Activated CD4-positive, CD25-positive, alpha-beta regulatory T cell (primary cell): ENCODE data around the gene CHID1.

Source experiments
- DNase-seq, 4 experiments: peaks; one replicate each; lab custom pipeline; 2025; lab: John Stamatoyannopoulos, UW

Gene CHID1

GRCh38 chr11:910044-910588 lies 494 bp downstream of the CHID1 start:
- DNase-seq, result no peak

GRCh38 chr11:909406-909805 lies 1.2 kb downstream of the CHID1 start:
- DNase-seq, result no peak

- no peak for DNase-seq
Measured at GRCh38 chr11:908273-908672, 2.3 kb downstream of the CHID1 start.

DNA sequence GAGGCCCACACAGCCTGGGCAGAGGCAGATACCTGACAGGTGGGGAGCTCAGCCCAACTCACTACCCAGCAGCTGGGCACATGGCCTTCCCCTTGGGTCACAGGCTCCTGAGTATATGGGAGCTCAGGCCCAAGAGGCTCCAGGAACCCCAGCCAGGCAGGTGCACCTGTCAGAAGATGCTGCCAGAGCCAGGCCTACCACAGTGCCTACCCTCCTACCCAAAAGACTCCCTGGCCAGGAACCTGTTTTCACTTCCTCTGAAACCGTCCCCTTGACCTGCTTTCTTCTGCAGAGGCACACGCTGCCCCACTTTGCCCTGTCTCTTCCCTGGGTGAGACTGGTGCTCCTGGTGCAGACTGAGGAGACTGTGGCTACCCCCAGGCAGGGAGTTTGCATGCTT lies 2.9 kb downstream of the CHID1 start:
- no peak for DNase-seq

GRCh38 chr11:905952-906351 lies 4.7 kb downstream of the CHID1 start:
- no peak for DNase-seq

GRCh38 chr11:904380-904779 lies 6.2 kb downstream of the CHID1 start:
- no peak for DNase-seq

DNA sequence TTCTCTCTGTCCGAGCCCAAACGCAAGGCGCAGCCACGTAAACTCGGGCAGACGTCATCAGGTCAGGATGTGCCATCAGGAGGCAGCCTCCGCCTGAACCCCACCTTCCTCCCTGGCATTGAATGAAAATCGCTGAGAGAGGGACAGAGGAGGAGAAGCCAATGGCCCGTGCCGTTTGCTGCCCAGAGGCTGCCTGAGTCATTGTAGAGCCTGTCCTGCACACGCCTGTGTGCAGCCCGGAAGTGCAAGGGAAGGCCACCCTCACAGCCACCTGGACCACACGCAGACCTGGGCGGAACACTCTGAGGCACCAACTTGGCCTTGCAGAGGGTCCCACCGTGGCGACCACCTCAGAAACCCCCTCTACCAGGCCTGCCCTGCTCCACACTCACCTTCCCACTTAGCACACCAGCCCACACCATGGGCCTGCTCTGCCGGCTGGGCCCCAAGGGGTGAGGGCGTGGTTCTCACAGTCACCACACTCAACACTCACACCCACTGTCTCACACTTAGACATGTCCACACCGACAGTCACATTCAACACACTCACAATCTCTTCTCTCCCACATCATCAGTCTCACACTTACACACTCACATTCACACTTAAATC lies 9.1 kb downstream of the CHID1 start:
- DNase-seq, result no peak

DNA sequence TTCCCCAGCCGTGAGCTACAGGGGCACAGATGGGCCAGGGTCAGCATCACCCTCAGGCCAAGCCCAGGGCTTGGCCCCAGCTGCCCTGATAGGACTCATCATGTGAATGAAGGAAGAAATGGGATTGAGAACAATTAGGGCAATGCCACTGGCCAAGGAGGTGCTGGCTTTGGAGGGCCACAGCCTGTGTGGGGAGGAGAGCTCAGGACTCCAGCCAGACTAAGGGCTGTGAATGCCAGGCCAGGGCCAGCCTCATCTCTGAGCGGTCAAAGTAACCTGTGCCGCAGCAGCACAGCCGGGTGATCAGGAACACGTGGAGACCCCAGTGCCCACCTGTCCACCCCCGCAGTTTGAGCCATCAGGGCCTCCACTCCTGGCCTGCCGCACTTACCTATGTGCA lies 10.1 kb downstream of the CHID1 start:
- no peak for DNase-seq

- no peak for DNase-seq
Measured at GRCh38 chr11:899724-900123, 10.9 kb downstream of the CHID1 start.

DNA sequence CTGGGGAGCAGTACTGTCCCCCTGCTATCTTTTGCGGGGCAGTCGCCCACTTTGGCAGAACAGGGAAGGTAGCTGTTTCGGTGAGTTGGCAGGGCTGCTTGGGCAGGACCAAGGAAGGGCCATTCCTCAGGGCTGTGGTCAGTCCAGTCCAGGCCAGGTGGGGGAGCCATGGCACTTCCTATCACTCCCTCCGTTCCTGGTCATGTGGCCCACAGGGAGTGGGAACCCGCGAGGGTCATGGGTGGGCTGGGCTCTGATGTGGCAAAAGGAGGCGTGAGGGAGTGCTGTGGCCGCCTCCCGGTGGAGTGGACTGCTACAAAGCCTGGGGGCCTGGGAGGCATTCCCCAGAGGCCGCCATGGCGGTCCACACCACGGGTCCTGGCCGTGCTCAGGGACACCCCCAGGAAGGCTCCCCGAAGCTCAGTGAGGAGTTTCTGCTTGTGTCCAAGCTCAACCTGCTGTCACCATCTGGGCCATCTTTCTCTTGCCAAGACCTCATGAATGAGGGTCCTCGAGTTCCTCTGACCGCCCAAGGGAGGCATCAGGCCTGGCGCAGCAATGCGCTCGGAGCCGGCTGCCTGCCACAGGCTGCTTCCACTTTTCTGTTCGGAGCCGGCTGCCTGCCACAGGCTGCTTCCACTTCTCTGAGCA lies 11.9 kb downstream of the CHID1 start:
- DNase-seq, result no peak

DNA sequence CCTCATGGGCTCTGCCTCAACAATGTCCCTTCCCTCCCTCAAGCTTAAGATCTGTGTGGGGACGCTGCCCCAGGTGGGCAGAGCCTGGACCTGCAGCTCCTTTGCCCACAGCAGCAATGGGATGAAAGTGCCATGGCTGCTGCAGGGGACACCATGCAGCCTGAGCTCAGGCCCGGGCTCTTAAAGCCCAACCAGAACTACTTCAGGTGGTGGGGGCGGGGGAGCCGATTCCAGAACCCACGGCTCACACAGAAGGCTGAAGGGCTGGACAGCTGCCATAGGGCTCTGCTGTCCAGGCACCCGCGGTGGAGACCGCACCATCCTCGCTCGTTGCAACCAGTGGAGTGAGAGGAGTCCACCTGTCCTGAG lies 12.5 kb downstream of the CHID1 start:
- no peak for DNase-seq

GRCh38 chr11:897253-898142 lies 13.1 kb downstream of the CHID1 start:
- no peak for DNase-seq

GRCh38 chr11:895331-896110 lies 15.1 kb downstream of the CHID1 start:
- DNase-seq, result no peak

DNA sequence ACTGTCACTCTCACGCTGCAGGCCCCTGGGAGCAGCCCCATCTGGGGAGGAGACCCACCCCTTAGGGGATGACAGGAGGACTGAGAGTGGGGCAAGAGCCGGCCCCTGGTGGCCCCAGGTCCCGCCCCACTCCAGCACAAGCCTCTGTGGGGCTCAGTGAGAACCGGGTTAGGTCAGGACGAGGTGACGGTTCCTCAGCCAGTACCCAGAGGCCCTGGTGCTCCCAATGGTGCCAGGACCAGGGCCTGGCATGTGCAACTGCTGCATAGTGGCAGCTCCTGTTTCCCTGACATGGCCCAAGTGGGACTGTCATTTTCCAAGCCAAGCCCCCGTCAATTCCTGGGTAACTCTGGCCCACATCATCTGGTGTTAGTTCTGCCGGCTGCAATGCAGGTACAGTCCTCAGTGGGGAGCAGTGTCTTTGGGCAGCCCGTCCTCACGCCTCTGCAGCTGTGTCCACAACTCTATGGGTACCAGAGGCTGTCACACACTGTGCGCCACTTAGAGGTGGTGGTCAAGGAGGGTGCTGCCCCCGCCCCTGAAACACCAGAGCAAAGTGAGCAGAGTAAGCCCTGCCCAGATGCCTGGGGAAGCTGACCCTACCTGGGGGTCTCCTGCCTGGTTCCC lies 15.9 kb downstream of the CHID1 start:
- no peak for DNase-seq

DNA sequence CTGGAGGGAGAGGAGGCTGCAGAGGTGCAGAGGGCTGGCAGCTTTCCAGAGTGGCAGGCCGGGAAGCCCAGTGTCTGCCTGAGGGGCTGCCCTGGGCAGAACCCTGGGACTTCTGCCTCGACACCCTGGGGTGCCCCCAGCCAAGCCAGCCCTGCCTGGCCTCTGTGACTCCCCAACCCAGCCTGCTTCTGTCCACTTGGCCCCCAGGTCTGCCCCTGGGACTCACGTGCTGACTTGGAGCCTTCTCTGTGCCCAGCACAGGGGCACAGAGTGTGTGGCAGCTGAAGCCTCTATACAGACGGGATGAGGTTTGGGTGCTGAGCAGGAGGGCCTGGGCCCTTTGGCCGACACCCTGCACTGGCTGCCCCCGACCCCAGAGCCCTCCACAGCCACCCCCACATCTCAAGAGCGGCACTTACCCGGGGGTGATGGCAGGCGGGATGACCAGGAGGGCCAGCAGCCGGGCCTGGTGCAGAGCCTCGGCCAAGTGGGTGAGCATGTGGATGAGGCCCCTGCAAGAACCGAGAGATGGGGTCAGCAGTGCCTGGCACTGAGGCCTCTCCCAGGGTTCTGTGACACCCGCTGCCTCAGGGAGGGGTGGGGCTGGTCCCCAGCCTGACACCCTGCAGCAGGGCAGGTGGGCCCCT lies 17.5 kb downstream of the CHID1 start:
- DNase-seq, result no peak

DNA sequence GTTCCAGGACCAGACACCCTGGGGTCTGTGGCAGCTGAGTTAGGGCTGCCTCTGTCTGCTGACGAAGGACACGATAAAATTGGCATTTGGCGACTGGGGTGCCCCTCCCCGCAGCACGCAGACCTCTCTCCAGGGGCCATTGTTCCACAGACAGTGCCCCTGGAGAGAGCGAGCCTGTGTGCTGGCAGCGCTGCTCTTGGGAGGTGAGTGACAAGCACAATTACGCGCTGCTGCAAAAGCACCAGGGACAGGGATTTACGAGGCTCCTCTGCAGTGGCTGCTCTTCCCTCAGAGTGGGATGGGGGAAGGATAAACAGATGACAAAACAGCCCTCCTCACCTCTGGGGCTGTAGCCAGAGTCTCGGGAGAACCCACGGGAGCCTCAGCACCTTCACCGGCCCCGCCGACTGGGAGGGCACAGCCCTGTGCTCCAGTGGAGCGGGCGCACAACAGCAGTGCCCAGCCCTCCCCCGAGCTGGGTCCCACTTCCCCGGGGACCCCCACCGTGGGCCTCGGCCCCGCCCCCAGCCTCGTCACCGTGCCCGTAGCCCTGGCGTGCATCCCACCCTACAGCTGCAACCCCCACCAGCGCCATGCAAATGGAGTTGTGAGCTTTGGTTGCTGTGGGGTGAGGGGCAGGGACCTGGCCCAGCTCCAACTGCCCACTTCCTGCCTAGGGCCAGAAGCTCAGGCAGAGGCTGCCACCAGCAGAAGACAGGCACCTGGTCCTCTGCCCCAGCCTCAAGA lies 19.6 kb downstream of the CHID1 start:
- no peak for DNase-seq

DNA sequence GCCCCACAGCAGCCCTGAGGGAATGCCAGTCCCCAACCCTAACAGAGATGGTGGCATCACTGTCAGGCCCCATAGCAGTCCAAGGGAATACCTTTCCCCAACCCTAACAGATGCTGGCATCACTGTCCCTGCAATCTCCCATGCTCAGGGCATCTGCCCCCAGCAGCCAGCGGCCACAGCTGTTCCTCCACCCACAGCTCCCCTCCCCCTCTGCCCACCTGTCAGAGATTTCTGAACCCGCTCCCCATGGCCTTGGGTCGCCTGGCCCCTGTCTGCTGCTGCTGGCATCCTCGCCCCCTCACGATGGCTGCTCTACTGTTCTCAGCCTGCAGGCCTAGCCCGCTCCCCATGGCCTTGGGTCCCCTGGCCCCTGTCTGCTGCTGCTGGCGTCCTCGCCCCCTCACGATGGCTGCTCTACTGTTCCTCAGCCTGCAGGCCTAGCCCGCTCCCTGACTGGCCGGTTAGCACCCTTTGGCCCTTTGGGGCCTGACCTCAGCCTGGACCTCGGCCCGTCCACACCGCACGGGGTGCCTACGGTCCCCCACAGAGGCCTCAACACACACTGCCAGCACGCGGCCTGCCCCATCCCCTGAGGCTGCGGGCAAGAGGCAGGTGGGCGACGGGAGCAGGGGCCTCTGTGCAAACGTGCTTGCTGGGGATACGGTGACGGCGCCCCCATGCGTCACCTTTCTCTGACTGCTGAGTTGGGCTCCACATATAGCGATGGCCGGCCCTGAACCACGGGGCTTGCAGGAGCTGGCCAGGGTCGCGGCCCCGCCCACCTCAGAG lies 20.7 kb downstream of the CHID1 start:
- no peak for DNase-seq

- DNase-seq, result no peak
Measured at GRCh38 chr11:889257-889656, 21.4 kb downstream of the CHID1 start.
